Fibroblast of the aortic adventitia (primary cell): ENCODE results near the gene B3GNT2. TPM values are rescaled to one million over a fixed set of nuclear protein-coding genes. Genes with fewer than 3 reads are reported as not detected.

Source experiments
- DNase-seq: peaks from one replicate; pipeline ENCODE4 v3.0.0-alpha.2; 2010; ENCODE audit warnings: low read depth
- H3K4me3 ChIP-seq: 2 replicates; pipeline ENCODE4 v1.5.1; 2011; ENCODE audit warnings: low read depth, mild to moderate bottlenecking, control low read depth, low read length, moderate library complexity
- total RNA-seq: library from RNA; depleted of rRNA; stranded (reverse); fragments of >200 nt; gene quantifications from 2 replicates; pipeline ENCODE4 v1.2.3, GENCODE V29; 2012; ENCODE audit warnings: low replicate concordance
- TF ChIP-seq, protein P1 (sequence below): IDR thresholded peaks from 2 replicates; pipeline ENCODE4 v1.5.1; 2011; ENCODE audit warnings: mild to moderate bottlenecking, low read length, control low read depth, inconsistent platforms; ENCODE audit not compliant: insufficient read depth

B3GNT2 gene
- total RNA-seq, 1 donor, result 14.2 TPM

DNA sequence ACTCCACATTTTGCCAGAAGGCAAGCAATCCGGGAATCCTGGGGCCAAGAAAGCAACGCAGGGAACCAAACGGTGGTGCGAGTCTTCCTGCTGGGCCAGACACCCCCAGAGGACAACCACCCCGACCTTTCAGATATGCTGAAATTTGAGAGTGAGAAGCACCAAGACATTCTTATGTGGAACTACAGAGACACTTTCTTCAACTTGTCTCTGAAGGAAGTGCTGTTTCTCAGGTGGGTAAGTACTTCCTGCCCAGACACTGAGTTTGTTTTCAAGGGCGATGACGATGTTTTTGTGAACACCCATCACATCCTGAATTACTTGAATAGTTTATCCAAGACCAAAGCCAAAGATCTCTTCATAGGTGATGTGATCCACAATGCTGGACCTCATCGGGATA, 26.8 kb downstream of the B3GNT2 start:
- DNase-seq, result no peak
- H3K4me3 ChIP-seq, result no peak overlapping the region
- TF ChIP-seq, protein P1, sequence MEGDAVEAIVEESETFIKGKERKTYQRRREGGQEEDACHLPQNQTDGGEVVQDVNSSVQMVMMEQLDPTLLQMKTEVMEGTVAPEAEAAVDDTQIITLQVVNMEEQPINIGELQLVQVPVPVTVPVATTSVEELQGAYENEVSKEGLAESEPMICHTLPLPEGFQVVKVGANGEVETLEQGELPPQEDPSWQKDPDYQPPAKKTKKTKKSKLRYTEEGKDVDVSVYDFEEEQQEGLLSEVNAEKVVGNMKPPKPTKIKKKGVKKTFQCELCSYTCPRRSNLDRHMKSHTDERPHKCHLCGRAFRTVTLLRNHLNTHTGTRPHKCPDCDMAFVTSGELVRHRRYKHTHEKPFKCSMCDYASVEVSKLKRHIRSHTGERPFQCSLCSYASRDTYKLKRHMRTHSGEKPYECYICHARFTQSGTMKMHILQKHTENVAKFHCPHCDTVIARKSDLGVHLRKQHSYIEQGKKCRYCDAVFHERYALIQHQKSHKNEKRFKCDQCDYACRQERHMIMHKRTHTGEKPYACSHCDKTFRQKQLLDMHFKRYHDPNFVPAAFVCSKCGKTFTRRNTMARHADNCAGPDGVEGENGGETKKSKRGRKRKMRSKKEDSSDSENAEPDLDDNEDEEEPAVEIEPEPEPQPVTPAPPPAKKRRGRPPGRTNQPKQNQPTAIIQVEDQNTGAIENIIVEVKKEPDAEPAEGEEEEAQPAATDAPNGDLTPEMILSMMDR, result no peak

DNA sequence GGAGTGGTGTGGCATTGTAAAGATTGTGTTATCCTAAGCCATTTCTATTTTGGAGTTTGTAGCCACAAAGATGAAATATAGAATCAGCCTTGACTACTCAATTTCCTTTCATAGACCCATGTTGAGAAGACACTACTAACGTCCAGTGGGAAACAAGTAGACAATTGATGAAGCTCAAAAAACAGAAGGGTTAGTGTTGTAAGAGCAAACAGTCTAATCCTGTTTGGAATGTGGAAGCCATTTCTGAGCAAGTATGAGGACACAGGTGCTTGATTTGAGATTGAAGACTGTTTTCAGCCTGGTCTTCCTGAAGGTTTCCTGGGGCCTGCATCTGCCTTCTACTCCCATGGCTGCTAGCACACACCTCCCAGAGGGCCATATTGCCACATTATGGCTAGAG, 29.1 kb downstream of the B3GNT2 start:
- no peak for DNase-seq
- TF ChIP-seq, protein P1, result no peak
- H3K4me3 ChIP-seq, result no peak overlapping the region

DNA sequence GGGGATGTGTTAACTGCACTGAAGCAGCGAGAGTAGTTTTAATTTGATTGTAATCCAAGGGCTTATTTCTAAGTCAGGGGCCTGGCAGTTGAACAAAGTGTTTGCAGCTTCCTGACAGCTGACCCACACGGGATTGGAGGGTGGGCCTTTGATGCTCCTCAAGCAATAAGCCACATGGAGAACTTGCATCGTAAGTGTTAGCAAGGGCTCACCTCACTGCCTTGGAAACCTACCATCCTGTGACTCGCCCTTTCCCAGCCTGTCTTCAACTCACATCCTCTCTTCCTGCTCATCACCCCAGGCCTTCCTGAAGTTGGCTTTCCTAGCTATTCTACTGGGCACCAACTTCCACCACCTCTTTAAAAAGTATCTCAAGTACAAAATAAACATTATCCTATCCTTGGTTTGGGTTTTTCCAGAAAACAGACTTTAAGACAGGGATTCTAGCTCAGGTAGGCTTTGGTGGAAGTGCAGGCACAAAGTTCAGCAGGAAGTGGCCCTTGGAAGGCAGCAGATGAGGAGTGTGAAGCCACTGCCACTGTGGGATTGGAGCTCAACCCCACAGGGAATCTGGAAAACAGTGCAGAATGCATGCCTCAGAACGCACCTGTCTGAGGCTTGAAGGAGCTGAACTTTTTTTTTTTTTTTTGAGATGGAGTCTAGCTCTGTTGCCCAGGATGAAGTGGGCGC, 31.6 kb downstream of the B3GNT2 start:
- no peak for DNase-seq
- H3K4me3 ChIP-seq, result no peak overlapping the region
- TF ChIP-seq, protein P1, result no peak

DNA sequence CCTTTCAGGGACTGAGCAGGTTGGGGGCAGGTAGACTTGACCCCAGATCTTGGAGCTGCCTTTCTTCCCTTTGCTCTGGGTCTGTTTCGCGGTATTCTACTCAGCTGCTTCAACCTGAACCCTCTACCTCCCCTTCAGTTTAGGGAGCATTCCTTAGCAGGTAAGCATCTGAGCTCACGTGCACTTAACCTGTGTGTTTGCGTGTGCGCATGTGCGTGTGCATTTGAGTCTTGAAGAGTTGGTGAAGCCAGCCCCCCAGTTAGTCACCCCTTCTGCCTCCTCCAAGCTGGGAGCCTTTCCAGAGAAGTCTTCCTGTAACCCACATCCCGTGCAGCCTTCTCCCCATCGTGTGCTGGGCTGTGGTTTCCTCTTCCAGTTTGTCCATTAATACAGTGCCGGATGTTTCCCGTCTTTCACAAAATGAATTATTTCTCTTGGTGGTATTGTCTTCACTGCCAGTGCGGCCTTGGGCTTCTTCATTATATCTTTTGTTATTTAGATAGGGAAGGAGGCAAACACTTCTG, 33.2 kb downstream of the B3GNT2 start:
- DNase-seq, result no peak
- TF ChIP-seq, protein P1, result no peak
- H3K4me3 ChIP-seq, result no peak overlapping the region

DNA sequence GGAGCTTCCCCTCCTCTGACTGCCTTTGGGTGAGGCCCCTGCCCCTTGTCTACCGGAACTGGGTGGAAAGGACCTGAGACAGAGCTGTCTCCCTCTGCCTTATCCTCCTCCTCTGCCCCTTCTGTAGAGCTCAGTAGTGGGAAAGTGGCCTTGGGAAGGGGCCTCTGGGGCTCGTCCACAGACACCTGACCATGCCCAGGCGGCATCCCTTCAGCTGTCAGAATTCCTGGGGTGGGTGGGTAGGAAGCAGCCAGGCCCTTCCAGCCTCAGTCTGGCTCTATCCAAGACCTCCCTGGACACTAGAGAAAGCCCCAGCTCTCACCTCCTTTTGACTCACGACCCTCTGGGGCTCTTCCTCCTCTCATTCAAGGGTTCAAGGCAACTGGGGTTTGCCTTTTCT, 35.6 kb downstream of the B3GNT2 start:
- H3K4me3 ChIP-seq, result no peak overlapping the region
- TF ChIP-seq, protein P1, result no peak
- no peak for DNase-seq

DNA sequence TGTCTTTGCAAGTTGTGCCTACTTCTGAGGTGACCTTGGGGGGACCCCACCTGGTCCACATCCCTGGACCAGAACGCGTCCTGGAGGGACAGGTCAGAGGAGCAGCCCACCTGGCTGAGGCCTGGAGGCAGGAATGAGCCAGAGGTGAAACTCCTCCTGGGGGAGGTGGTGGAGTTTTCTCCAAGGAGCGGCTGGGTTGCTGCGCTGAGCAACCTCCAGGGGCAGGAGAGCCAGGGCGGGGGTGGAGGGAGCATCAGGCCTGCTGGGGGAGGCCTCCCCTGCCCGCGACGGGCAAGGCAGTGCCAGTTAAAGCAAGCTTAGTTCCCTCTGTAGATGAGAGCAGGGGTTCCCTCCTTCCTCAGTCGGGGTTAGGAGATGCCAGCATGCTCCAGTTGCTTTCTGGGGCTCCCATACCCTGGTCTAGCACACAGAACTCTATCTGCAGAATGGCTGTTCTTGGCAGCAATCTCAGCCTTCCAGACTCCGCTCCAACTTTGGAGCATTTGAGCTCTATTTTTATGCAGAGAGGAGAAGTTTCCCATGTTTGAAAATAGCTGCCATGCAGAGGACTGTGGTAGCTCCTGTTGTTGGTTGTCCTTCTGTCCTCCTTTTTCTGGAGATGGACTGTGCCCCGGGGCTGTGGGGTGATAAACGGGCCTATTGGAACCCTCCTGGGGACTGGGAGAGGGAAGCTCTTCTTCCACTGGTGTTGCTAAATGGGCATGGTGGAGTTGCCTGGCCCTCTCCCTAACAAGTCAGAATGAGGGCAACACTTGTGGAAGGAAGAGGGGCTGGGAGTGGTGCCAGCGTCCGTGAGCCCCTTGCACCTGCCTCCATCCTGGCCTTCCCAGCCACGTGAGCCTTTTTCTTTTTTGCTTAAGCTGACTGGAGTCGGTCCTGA, 39.1 kb downstream of the B3GNT2 start:
- DNase-seq, result no peak
- no peak overlapping the region for H3K4me3 ChIP-seq
- TF ChIP-seq, protein P1, result no peak
